ENCODE results near the gene PANK3.
"Not testable (repeated sequence)": the region's sequence is repeated elsewhere in the genome, so short reads cannot be mapped to it uniquely, and the experiment has no call there.

The PANK3 gene

GRCh38 chr5:168549554-168549953, 29.6 kb downstream of the PANK3 start:
- DNase-seq = no peak

DNA sequence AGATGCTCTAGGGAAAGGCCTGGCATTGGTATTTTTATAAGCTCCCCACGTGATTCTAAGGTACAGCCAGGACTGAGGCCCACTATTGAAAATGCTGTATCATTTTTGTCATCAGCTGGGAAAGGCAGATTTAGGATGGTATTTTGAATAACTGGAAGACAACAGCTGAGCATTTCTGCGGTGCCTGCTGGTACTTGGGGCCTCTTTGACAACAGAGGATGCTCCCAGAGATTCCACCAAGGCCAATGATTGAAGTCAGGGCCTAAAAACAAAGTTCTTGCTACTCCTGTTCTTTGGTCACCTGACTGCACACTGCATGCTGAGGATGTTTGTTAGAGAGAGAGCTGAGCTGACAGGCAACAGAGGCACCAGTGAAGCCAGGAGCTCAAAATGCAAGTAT, 42.0 kb downstream of the PANK3 start:
- no peak for DNase-seq

GRCh38 chr5:168534351-168534750, 44.8 kb downstream of the PANK3 start:
- DNase-seq = not testable (repeated sequence)

DNA sequence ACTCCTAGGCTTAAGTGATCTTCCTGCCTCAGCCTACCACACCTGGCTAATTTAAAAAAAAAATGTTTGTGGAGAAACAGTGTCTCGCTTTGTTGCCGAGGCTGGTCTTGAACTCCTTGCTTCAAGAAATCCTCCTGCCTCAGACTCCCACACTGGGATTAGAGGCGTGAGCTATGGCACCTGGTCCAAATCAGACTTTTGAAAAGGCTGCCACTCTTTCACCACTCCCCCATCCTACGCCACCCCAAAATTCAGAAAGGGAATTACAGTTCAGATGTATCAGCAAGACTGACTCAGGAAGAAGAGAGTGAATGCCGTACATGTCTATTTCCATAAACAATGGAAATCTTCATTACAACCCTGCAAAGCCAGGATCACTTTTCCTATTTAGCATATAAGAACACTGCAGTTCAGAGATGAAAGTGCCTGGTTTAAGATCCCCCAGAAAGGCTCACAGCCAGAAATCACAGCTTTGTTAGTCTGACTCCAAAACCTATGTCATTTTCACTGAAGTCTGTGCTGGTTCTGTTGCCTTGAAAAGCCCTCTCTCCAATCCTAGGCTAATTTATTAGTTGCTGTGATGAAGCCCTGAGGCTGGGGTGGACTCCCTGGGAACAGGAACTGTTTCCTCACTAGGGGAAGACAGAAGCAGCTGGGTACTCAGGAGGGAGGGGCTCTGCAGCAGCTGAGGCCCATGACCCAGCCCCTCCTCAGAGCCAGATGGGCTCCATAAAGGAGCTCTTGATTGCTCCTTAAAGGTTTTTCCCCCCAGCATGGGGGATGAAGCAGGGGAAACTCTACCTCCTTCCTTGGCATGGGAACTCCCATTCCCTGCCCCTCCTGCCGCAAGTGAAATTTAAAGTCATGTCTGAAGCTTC, 46.9 kb downstream of the PANK3 start:
- no peak for DNase-seq

- DNase-seq = no peak
These were observed 48.0 kb downstream of the PANK3 start for GRCh38 chr5:168531191-168531590.

- no peak for DNase-seq
These were observed 48.5 kb downstream of the PANK3 start for GRCh38 chr5:168530621-168531150.

GRCh38 chr5:168529374-168530234, 49.6 kb downstream of the PANK3 start:
- DNase-seq = no peak

GRCh38 chr5:168528521-168529373, 50.4 kb downstream of the PANK3 start, which contains the start of gene FBLL1:
Gene FBLL1 (plus strand): TSS chr5:168529305. CDS start chr5:168529505, 200 bp downstream.
- peak in 1 of 2 experiments; percentile 49 for DNase-seq

DNA sequence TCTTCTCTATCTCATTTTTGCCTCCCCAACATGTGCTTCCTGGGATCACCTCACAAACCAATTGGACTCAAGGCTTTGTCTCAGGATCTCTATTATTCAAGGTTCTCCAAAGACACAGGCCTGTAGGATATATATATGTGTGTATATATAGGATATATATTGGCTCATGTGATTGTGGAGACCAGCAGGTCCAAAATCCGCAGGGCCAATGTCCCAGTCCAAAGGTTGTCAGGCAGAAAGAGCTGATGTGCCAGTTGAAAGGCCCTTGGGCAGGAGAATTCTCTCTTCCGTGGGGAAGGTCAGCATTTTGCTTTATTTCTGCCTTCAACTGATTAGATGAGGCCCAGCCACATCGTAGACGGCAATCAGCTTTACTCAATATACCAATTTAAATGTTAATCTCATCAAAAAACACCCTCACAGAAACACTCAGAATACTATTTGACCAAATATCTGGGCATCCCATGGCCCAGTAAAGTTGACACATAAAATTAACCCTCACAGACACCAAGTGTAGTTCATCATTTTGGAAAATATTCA, 51.3 kb downstream of the PANK3 start:
- DNase-seq = no peak

GRCh38 chr5:168525856-168526255, 53.3 kb downstream of the PANK3 start:
- DNase-seq = no peak

- no peak for DNase-seq
These were observed 65.2 kb downstream of the PANK3 start for GRCh38 chr5:168513861-168514428.

GRCh38 chr5:168502563-168503237, 76.5 kb downstream of the PANK3 start:
- no peak for DNase-seq

All from NCI-H446 (cell line).